ENCODE measurements around the gene BDNF. TPM values are rescaled to one million over a fixed set of nuclear protein-coding genes. Genes with fewer than 3 reads are reported as not detected.

The BDNF gene
- total RNA-seq, 1 donor from 2014 or later: 5.5 TPM

DNA sequence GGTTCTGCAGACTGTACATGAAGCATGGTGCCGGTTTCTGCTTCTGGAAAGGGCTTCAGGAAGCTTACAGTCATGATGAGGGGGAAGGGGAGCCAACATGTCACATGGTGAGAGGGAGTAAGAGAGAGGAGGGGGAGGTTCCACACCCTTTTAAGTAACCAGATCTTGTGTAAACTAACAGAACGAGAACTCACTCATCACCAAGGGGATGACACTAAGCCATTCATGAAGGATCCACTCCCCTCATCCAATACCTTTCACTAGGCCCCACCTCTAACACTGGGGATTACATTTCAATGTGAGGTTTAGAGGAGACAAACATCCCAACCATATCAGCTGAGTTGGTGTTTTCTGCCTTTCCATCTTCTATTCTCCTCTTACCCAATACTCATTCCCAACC, 83.5 kb downstream of the BDNF start:
- Mint-ChIP-seq H3K4me3 (no peak overlapping the region), H3K36me3 (peaks cover 4% of the 10 kb centered on the region), H3K27ac (no peak overlapping the region), H3K27me3 (no peaks in the 10 kb centered on the region), H3K4me1 (ENCODE audit: unreplicated experiment) (no peaks in the 10 kb centered on the region), H3K9me3 (no peaks in the 10 kb centered on the region)
- DNase-seq (ENCODE audit: extremely low spot score, unreplicated experiment): no peak
- TF ChIP-seq, protein P1, sequence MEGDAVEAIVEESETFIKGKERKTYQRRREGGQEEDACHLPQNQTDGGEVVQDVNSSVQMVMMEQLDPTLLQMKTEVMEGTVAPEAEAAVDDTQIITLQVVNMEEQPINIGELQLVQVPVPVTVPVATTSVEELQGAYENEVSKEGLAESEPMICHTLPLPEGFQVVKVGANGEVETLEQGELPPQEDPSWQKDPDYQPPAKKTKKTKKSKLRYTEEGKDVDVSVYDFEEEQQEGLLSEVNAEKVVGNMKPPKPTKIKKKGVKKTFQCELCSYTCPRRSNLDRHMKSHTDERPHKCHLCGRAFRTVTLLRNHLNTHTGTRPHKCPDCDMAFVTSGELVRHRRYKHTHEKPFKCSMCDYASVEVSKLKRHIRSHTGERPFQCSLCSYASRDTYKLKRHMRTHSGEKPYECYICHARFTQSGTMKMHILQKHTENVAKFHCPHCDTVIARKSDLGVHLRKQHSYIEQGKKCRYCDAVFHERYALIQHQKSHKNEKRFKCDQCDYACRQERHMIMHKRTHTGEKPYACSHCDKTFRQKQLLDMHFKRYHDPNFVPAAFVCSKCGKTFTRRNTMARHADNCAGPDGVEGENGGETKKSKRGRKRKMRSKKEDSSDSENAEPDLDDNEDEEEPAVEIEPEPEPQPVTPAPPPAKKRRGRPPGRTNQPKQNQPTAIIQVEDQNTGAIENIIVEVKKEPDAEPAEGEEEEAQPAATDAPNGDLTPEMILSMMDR (conservative IDR thresholded peaks at IDR 0.05): no peak

DNA sequence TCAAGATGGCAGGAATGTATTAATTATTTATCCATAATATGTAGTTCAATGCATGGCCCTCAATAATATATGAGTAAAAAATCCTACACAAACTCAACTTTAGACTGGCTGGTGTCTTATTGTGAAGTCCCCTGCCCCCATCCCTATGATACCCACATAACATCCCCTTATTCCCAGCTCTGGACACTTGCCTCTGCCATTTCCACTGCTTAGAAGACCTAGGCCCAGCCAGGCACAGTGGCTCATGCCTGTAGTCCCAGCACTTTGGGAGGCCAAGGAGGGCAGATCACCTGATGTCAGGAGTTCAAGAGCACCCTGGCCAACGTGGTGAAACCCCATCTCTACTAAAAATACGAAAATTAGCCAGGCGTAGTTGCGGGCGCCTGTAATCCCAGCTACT, 84.4 kb downstream of the BDNF start:
- no peaks in the 10 kb centered on the region for H3K4me1 Mint-ChIP-seq (ENCODE audit: unreplicated experiment)
- H3K27me3 Mint-ChIP-seq: no peaks in the 10 kb centered on the region
- no peak overlapping the region for H3K4me3 Mint-ChIP-seq
- peaks cover 4% of the 10 kb centered on the region for H3K36me3 Mint-ChIP-seq
- H3K27ac Mint-ChIP-seq: no peak overlapping the region
- TF ChIP-seq, protein P1 (conservative IDR thresholded peaks at IDR 0.05): no peak
- DNase-seq (ENCODE audit: extremely low spot score, unreplicated experiment): no peak
- H3K9me3 Mint-ChIP-seq: no peaks in the 10 kb centered on the region

DNA sequence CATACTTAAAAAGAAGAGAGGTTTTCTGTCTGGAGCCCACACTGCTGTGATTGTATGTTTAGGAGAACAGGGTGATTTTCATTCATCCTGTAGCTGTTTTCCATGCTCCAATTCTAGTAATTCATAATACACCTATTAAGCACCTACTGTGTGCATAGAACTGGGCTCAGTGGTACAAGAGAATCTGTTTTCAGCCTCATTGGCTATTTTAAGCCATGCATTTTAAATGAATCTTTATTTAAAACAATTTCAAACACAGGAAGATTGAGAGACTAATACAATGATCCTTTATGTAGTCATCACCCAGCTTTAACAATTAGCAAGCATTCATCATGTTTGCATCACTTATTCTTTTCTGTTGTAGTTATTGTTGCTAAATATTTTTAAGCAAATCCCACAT, 86.2 kb downstream of the BDNF start:
- Mint-ChIP-seq H3K4me1 (ENCODE audit: unreplicated experiment) (no peaks in the 10 kb centered on the region), H3K27ac (no peak overlapping the region), H3K27me3 (peaks cover 3% of the 10 kb centered on the region), H3K36me3 (peaks cover 4% of the 10 kb centered on the region), H3K9me3 (no peaks in the 10 kb centered on the region), H3K4me3 (no peak overlapping the region)
- TF ChIP-seq, protein P1 (conservative IDR thresholded peaks at IDR 0.05): no peak
- DNase-seq (ENCODE audit: extremely low spot score, unreplicated experiment): no peak

DNA sequence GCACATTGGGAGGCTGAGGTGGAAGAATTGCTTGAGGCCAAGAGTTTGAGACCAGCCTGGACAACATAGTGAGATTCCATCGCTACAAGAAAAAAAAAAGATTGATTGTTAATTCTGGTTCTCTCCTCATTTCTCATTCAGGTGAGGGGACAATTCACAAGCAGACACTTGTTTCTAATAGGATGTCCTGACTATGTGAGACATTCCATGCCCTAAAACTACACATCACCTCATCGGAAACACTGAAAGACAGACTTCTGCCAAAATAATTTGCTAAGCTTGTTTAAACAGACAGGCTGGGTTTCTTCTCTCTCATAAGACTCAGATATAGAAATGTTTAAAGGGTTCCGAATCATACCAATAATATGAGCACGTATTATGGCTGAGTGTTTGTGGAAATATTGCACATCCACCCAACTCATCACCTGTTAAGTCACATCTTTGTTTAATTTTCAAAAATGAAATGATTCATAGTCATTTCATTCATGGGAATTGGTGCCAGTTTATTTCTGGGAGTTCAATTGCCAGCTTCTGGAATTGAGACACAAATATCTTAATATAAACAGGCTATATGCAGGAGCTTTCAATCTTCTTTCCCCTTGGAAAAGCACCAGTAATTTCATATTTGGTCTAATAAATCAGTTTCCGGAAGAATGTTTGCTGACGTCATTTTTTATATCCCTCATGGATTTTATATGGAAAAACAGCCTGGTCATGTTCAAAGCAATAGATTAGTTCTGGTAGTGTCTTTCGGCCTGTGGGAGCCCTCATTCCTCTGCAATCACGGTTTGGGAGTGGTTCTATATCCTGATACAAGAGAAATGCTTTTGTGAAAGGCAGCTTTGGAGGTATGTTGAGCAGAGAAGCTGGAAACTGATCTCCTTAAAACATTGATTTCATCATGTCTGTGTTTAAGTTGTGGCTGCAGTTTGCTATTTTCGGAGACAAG, 87.0 kb downstream of the BDNF start:
- TF ChIP-seq, protein P1 (conservative IDR thresholded peaks at IDR 0.05): no peak

DNA sequence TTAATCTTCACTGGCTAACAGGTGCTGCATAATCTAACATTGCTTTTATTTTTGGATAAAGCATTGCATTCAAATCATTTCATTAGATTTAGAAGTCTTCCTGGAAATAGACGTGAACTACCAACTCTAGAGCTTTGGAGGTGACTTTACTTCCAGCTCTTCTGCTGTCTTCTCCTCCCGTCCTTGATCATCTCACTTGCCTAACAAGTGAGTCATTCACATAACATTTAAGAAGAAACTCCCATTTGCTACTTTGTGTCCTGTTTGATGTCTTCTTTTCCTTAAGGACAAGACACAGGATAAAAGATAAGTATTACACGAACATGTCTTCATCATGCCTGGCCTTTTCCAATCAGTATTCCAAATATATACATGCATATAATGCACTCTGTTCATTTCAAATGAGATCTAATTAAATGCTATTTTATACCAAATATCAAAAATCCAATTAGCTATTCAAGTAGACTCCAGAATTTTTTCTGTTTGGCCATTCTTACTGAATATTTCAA, 88.3 kb downstream of the BDNF start:
- H3K9me3 Mint-ChIP-seq: no peaks in the 10 kb centered on the region
- no peaks in the 10 kb centered on the region for H3K4me1 Mint-ChIP-seq (ENCODE audit: unreplicated experiment)
- H3K4me3 Mint-ChIP-seq: no peak overlapping the region
- H3K27ac Mint-ChIP-seq: no peak overlapping the region
- DNase-seq (ENCODE audit: extremely low spot score, unreplicated experiment): no peak
- peaks cover 4% of the 10 kb centered on the region for H3K36me3 Mint-ChIP-seq
- H3K27me3 Mint-ChIP-seq: peaks cover 3% of the 10 kb centered on the region
- TF ChIP-seq, protein P1 (conservative IDR thresholded peaks at IDR 0.05): no peak

More for the DNA sequence above, 87.0 kb downstream of the BDNF start:
- DNase-seq (ENCODE audit: extremely low spot score, unreplicated experiment): no peak
- Mint-ChIP-seq H3K27ac (no peak overlapping the region), H3K4me3 (no peak overlapping the region), H3K27me3 (peaks cover 3% of the 10 kb centered on the region), H3K9me3 (no peaks in the 10 kb centered on the region), H3K4me1 (ENCODE audit: unreplicated experiment) (no peaks in the 10 kb centered on the region), H3K36me3 (peaks cover 4% of the 10 kb centered on the region)
